HepG2 (cell line): ENCODE results near the gene ZFYVE28. TPM values are rescaled to one million over a fixed set of nuclear protein-coding genes. Genes with fewer than 3 reads are reported as not detected.

Experiments
- ATAC-seq: fragments of 200-7000 bp; cut with Tn5 transposase; 3 replicates; pipeline ENCODE4 v1.9.1; 2020; ENCODE audit warnings: mild to moderate bottlenecking, moderate library complexity
- BruUV-seq: library from RNA; stranded (reverse); fragments of 400-500 nt; replicated peaks from 2 replicates; lab custom pipeline; 2021; lab: Mats Ljungman, UMichigan
- CTCF ChIA-PET: fragments of 300-600 bp; formaldehyde crosslinking; extraction: SDS; loops from one replicate; lab custom pipeline; 2021; ENCODE audit warnings: low total read pairs, inconsistent platforms, low intra/inter-chr PET ratio; lab: Yijun Ruan, JAX
- POLR2A ChIA-PET: fragments of 350-600 bp; sonication (Branson Sonifier 250); formaldehyde crosslinking; loops from one replicate; lab custom pipeline; 2020; ENCODE audit warnings: antibody characterized with exemption, inconsistent platforms; lab: Yijun Ruan, JAX
- DNase-seq: peaks from one replicate; pipeline ENCODE4 v3.0.0-alpha.2; 2015; ENCODE audit warnings: low spot score
- FAIRE-seq: peaks from 3 replicates; lab custom pipeline; 2011; peaks lifted over from hg19 to GRCh38; lab: Jason Lieb, UNC
- H2AFZ ChIP-seq: one replicate; pipeline ENCODE4 v1.6.1; 2011; ENCODE audit warnings: low read length, inconsistent platforms
- H3K27ac ChIP-seq: fragments of 300-600 bp; 3 replicates; pipeline ENCODE4 v1.8.0; 2011; ENCODE audit warnings: mixed run types, mild to moderate bottlenecking, mixed read lengths, low read length, inconsistent platforms; ENCODE audit not compliant: insufficient read depth; ENCODE audit errors: extremely low read length
- H3K27me3 ChIP-seq, 2 experiments: fragments of 200-600 bp in 1 of 2; 2 replicates in 1 of 2; 3 replicates in 1 of 2; pipeline versions ENCODE4 v1.6.0 to v1.8.0; 2011; ENCODE audit warnings: low read length in 2 of 2, mild to moderate bottlenecking in 2 of 2, moderate library complexity in 2 of 2, inconsistent platforms in 1 of 2; ENCODE audit not compliant: insufficient read depth in 2 of 2, control insufficient read depth in 1 of 2
- H3K36me3 ChIP-seq, 2 experiments: fragments of 200-600 bp in 1 of 2; replicated peaks in 1 of 2; 2 replicates in 1 of 2; 3 replicates in 1 of 2; pipeline versions ENCODE4 v1.5.1 to v1.8.0; 2011; ENCODE audit warnings: low read length in 2 of 2, inconsistent platforms in 1 of 2; ENCODE audit not compliant: insufficient read depth in 2 of 2, control insufficient read depth in 1 of 2
- H3K4me1 ChIP-seq: 2 replicates; pipeline ENCODE4 v1.5.1; 2012; ENCODE audit warnings: low read length, inconsistent platforms; ENCODE audit not compliant: insufficient read depth
- H3K4me2 ChIP-seq: 2 replicates; pipeline ENCODE4 v1.6.0; 2011; ENCODE audit warnings: low read depth, low read length, inconsistent platforms
- H3K4me3 ChIP-seq, 3 experiments: fragments of 200-600 bp in 1 of 3; sonication (generic), shearing (Covaris generic) in 1 of 3; replicated peaks in 1 of 3; 2 replicates each; pipeline ENCODE4 v1.5.1; 2011 to 2016; ENCODE audit warnings: low read length in 3 of 3, inconsistent platforms in 2 of 3, low read depth in 2 of 3, mild to moderate bottlenecking in 2 of 3, control low read depth in 1 of 3, mixed read lengths in 1 of 3; ENCODE audit not compliant: insufficient read depth in 1 of 3
- H3K79me2 ChIP-seq: one replicate; pipeline ENCODE4 v1.6.1; 2011; ENCODE audit warnings: low read length, inconsistent platforms; ENCODE audit not compliant: insufficient read depth
- H3K9ac ChIP-seq: 2 replicates; pipeline ENCODE4 v1.6.0; 2011; ENCODE audit warnings: mild to moderate bottlenecking, low read depth, low read length, inconsistent platforms; ENCODE audit not compliant: insufficient read depth
- H3K9me3 ChIP-seq: 2 replicates; pipeline ENCODE4 v1.5.1; 2012; ENCODE audit warnings: mild to moderate bottlenecking, low read length
- H4K20me1 ChIP-seq: 2 replicates; pipeline ENCODE4 v1.6.0; 2011; ENCODE audit warnings: inconsistent platforms, mild to moderate bottlenecking, low read length, moderate library complexity; ENCODE audit not compliant: insufficient read depth
- CREB1 ChIP-seq, 2 experiments: fragments of 450-650 bp in 1 of 2; IDR thresholded peaks; 2 replicates each; pipeline ENCODE4 v1.6.1; 2016 to 2017; ENCODE audit warnings: control low read depth in 1 of 2, mild to moderate bottlenecking in 1 of 2, missing compliant biosample characterization in 1 of 2, missing genetic modification characterization in 1 of 2
- GPBP1L1 ChIP-seq: sonication (generic); formaldehyde crosslinking; IDR thresholded peaks from 2 replicates; pipeline ENCODE4 v1.5.0; 2020; ENCODE audit warnings: mild to moderate bottlenecking, missing genetic modification reagents
- HBP1 ChIP-seq: IDR thresholded peaks from 2 replicates; pipeline ENCODE4 v1.6.1; 2016; ENCODE audit warnings: low read depth, control low read depth
- MXI1 ChIP-seq: IDR thresholded peaks from 3 replicates; pipeline ENCODE4 v1.6.1; 2012; ENCODE audit warnings: low read depth, low read length, inconsistent platforms, borderline replicate concordance
- NFKB2 ChIP-seq: sonication (generic); formaldehyde crosslinking; IDR thresholded peaks from 2 replicates; pipeline ENCODE4 v1.4.0; 2020; ENCODE audit warnings: missing genetic modification reagents, borderline replicate concordance
- POLR2A ChIP-seq, 2 experiments: IDR thresholded peaks; 2 replicates each; pipeline ENCODE4 v1.6.1; 2011; ENCODE audit warnings: low read depth in 2 of 2, low read length in 2 of 2, mild to moderate bottlenecking in 1 of 2, moderate library complexity in 1 of 2; ENCODE audit not compliant: insufficient read depth in 1 of 2
- STAT5B ChIP-seq: sonication (generic); formaldehyde crosslinking; IDR thresholded peaks from 2 replicates; pipeline ENCODE4 v1.4.0; 2020; ENCODE audit warnings: missing genetic modification reagents
- TFDP2 ChIP-seq: sonication (generic); formaldehyde crosslinking; IDR thresholded peaks from 2 replicates; pipeline ENCODE4 v1.4.0; 2020; ENCODE audit warnings: missing genetic modification reagents
- ZFP36L1 ChIP-seq: sonication (generic); formaldehyde crosslinking; IDR thresholded peaks from 2 replicates; pipeline ENCODE4 v1.8.0; 2022; ENCODE audit warnings: mild to moderate bottlenecking, missing genetic modification reagents, moderate library complexity
- ZNF225 ChIP-seq: sonication (generic); formaldehyde crosslinking; IDR thresholded peaks from 2 replicates; pipeline ENCODE4 v1.4.0; 2020; ENCODE audit warnings: mild to moderate bottlenecking, missing genetic modification reagents
- ZNF790 ChIP-seq: sonication (generic); formaldehyde crosslinking; IDR thresholded peaks from 2 replicates; pipeline ENCODE4 v1.8.0; 2022; ENCODE audit warnings: missing genetic modification reagents, mild to moderate bottlenecking, borderline replicate concordance
- ZSCAN25 ChIP-seq: sonication (generic); formaldehyde crosslinking; IDR thresholded peaks from 2 replicates; pipeline ENCODE4 v1.8.0; 2022; ENCODE audit warnings: mild to moderate bottlenecking, missing genetic modification reagents
- WGBS: methylation state at CpG from one replicate; pipeline ENCODE4 v1.1.6; 2017; ENCODE audit warnings: low lambda C conversion rate; 5-methylcytosine and 5-hydroxymethylcytosine counted together
- in situ Hi-C: cut with HindIII; loops from 2 replicates; pipeline ENCODE4 v1.10.0; 2017; ENCODE audit warnings: low pct_unique_long_range_greater_than_20kb; ENCODE audit not compliant: extremely low pct_ligation_motif_present
- intact Hi-C: fragments of 100-400 bp; cut with micrococcal nuclease; formaldehyde crosslinking; loops from one replicate; pipeline ENCODE4 v1.10.0; 2022; ENCODE audit not compliant: unreplicated experiment
- polyA plus RNA-seq, 8 experiments: library from polyadenylated mRNA; depleted of rRNA in 3 of 8; stranded (reverse) in 7 of 8; unstranded in 1 of 8; fragments of >200 nt; fragmentation: Illumina TruSeq in 4 of 8; extraction: Trizol in 4 of 8; gene quantifications; 2 replicates each; pipeline versions ENCODE4 v1.2.1 to v1.2.3, GENCODE V29; 2011 to 2016; ENCODE audit warnings: low read depth in 4 of 8, missing spikeins in 1 of 8, mixed read lengths in 1 of 8; ENCODE audit not compliant: insufficient read depth in 1 of 8
- total RNA-seq, 5 experiments: library from RNA; depleted of rRNA; stranded (reverse); fragments of >200 nt; fragmentation: Illumina TruSeq; extraction: Trizol; gene quantifications; 2 replicates each; pipeline ENCODE4 v1.2.3, GENCODE V29; 2016; ENCODE audit warnings: low read depth in 1 of 5
- TF ChIP-seq, protein P1 (sequence below): sonication (generic); formaldehyde crosslinking; IDR thresholded peaks from 2 replicates; pipeline ENCODE4 v1.5.1; 2020; ENCODE audit warnings: missing genetic modification reagents, mild to moderate bottlenecking, borderline replicate concordance
- TF ChIP-seq, protein P2 (sequence below), 2 experiments: sonication (generic) in 1 of 2; formaldehyde crosslinking in 1 of 2; IDR thresholded peaks; 2 replicates each; pipeline versions ENCODE4 v1.4.0 to v1.6.1; 2018 to 2020; ENCODE audit warnings: missing genetic modification reagents in 2 of 2, borderline replicate concordance in 1 of 2, low read depth in 1 of 2, mild to moderate bottlenecking in 1 of 2, missing biosample characterization in 1 of 2
- TF ChIP-seq, protein P3 (sequence below): sonication (generic); formaldehyde crosslinking; conservative IDR thresholded peaks from 2 replicates; pipeline ENCODE4 v1.4.0; 2020; ENCODE audit warnings: missing genetic modification reagents

The ZFYVE28 gene
- total and polyA plus RNA-seq, 2 of the 13 experiments (the other 11 are each of a cell fraction or from before 2014, with no cell fraction given), result 0.12 to 0.22 TPM

DNA sequence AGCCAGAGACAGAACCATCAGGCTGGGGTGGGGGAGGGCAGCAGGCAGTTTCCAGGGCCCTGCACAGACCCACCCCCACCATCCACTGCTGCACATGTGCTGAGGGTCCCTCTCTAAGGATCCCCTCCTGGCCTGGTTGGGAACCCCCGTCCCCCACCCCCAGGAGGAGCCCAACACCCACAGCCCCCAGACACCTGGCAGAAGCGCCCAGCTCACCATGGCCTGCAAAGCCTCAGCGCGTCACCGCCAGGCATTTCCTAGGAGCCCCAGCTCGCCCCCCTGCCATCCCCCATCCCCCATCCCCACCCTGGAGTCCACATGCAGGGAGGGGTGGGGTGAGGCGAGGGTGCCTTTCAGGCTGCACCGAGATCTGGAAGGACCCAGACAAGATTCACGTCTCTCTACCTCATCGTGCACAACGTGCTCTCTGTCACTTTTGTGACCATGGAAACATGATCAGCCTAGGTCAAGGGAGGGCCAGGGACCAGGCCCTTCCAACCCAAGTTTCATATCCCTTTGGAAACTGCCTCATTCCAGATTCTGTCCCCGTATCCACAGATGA lies 165.8 kb downstream of the ZFYVE28 start:
- intact Hi-C loops, result no loop called here
- POLR2A ChIA-PET, result no interaction called here

More for the DNA sequence above, 165.8 kb downstream of the ZFYVE28 start:
- no peaks in the 10 kb centered on the region for H4K20me1 ChIP-seq
- no peak overlapping the region for H3K4me3 ChIP-seq
- no peaks in the 10 kb centered on the region for H3K4me1 ChIP-seq
- no peaks in the 10 kb centered on the region for H3K79me2 ChIP-seq
- no peak overlapping the region for H3K27ac ChIP-seq
- H3K4me2 ChIP-seq, result no peak overlapping the region
- no peak for TF ChIP-seq ZNF225 (CRISPR knock-in tag)
- no peak for TF ChIP-seq ZFP36L1
- no peak for TF ChIP-seq ZNF790 (CRISPR knock-in tag)
- no peak for TF ChIP-seq ZSCAN25 (CRISPR knock-in tag)
- no peak for TF ChIP-seq NFKB2 (CRISPR knock-in tag)
- TF ChIP-seq STAT5B (CRISPR knock-in tag), result no peak
- TF ChIP-seq, protein P1, sequence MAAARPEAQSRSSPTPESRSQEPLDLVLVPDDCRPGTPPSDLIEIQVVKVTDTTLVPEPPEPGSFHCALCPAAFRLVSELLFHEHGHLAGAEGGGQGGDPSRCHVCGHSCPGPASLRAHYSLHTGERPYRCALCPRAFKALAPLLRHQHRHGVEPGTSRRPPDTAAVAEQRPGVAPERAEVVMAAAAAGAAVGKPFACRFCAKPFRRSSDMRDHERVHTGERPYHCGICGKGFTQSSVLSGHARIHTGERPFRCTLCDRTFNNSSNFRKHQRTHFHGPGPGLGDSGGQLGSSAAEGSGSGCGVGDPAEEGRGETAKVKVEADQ, result no peak
- TF ChIP-seq, protein P2, sequence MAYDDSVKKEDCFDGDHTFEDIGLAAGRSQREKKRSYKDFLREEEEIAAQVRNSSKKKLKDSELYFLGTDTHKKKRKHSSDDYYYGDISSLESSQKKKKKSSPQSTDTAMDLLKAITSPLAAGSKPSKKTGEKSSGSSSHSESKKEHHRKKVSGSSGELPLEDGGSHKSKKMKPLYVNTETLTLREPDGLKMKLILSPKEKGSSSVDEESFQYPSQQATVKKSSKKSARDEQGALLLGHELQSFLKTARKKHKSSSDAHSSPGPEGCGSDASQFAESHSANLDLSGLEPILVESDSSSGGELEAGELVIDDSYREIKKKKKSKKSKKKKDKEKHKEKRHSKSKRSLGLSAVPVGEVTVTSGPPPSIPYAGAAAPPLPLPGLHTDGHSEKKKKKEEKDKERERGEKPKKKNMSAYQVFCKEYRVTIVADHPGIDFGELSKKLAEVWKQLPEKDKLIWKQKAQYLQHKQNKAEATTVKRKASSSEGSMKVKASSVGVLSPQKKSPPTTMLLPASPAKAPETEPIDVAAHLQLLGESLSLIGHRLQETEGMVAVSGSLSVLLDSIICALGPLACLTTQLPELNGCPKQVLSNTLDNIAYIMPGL (CRISPR knock-in tag; IDR thresholded peaks at IDR 0.05; ENCODE audit: borderline replicate concordance in 1 of 2, low read depth in 1 of 2), result no peak
- no peak for TF ChIP-seq TFDP2 (CRISPR knock-in tag)
- TF ChIP-seq HBP1, result no peak
- TF ChIP-seq CREB1 (IDR thresholded peaks at IDR 0.05), result no peak
- no peak for TF ChIP-seq CREB1 (CRISPR knock-in tag; IDR thresholded peaks at IDR 0.05)
- TF ChIP-seq POLR2A (IDR thresholded peaks at IDR 0.05; ENCODE audit: insufficient read depth in 1 of 2, low read depth in 2 of 2, low read length in 2 of 2), result no peak
- TF ChIP-seq MXI1, result no peak
- TF ChIP-seq GPBP1L1 (CRISPR knock-in tag), result no peak
- TF ChIP-seq, protein P3, sequence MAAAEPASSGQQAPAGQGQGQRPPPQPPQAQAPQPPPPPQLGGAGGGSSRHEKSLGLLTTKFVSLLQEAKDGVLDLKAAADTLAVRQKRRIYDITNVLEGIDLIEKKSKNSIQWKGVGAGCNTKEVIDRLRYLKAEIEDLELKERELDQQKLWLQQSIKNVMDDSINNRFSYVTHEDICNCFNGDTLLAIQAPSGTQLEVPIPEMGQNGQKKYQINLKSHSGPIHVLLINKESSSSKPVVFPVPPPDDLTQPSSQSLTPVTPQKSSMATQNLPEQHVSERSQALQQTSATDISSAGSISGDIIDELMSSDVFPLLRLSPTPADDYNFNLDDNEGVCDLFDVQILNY (CRISPR knock-in tag), result no peak
- CTCF ChIA-PET, result no interaction called here
- peaks cover 11 to 14% of the 10 kb centered on the region in 2 experiments; a peak in 4 of 5 replicates for H3K36me3 ChIP-seq
- no peak overlapping the region for H3K9ac ChIP-seq
- in situ Hi-C loops, result no loop called here
- ATAC-seq, result no peak
- no TSS peak for BruUV-seq
- H3K9me3 ChIP-seq, result no peaks in the 10 kb centered on the region
- FAIRE-seq, result no peak
- H2AFZ ChIP-seq, result no peak overlapping the region
- H3K27me3 ChIP-seq, result no peaks in the 10 kb centered on the region
- DNase-seq, result no peak
- 94% methylated on average over 11 of the region's 12 CpGs for WGBS
